Fibroblast of peridontal ligament (primary cell): ENCODE measurements around the gene TOM1.

Experiments used
- DNase-seq: peaks from one replicate; pipeline ENCODE4 v3.0.0-alpha.2; 2010; ENCODE audit errors: extremely low read depth

The TOM1 gene

DNA sequence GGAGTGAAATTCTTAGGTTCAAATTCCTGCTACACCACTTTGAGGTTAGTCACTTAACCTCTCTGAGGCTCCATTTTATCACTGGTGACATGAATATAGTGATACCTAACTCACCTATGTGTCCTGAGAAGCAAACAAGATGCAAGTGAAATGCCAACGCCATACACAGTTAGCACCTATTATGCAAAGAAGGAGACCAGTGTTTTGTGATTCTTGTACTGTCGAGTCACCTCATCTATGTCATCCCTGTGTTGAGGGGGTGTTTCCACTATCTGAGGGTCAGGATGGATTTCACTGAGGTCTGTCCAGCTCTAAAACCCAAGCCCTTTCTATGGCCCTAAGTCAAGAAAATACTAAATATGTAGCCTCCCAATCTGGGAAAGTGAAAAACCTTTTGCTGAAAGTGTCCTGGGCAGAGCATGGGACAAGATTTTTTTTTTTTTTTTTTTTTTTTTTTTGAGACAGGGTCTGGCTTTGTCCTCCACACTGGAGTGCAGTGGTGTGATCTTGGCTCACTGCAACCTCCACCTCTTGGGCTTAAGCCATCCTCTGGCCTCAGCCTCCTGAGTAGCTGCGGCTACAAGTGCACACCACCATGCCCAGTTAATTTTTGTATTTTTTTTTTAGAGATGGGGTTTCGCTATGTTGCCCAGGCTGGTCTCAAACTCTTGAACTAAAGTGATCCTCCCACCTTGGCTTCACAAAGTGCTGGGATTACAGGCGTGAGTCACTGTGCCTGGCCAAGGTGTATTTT is 95.3 kb downstream of the TOM1 start:
- DNase-seq, result no peak

GRCh38 chr22:35396622-35397021 is 96.9 kb downstream of the TOM1 start:
- peak; percentile 22 for DNase-seq

GRCh38 chr22:35397095-35397904 is 97.6 kb downstream of the TOM1 start:
- DNase-seq, result peak; percentile 38
